ENCODE measurements around the gene MYO3B.

DNA sequence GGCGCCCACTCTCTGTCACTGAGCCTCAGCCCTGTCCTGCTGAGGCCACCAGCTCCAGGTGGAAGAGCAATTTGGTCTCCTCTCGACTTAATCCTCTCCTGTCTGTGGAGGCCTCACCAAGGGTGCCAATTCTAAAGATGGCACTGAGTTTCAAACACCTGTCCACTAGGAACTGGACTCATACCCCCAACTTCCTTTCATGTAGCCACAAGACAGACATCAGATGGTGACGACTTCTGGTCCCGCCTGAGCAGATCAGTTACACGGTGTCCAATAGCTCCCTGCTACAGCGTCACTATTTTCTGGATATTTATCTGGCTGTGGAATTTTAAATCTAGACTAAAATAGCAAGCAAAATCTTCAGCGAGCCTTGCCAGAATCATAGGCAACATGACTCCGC lies 512.7 kb downstream of the MYO3B start:
- no peak for TF ChIP-seq EZH2 (IDR thresholded peaks at IDR 0.05)
- TF ChIP-seq POLR2AphosphoS5 (IDR thresholded peaks at IDR 0.05; ENCODE audit: borderline replicate concordance, low read depth, low read length): no peak
- no peak for TF ChIP-seq FOXP2 (optimal IDR thresholded peaks at IDR 0.05; ENCODE audit: control extremely low read depth, extremely low read length, insufficient read depth)
